HepG2 (cell line): ENCODE data around the gene IL1RAP. TPM values are rescaled to one million over a fixed set of nuclear protein-coding genes. Genes with fewer than 3 reads are reported as not detected.

ENCODE experiments used
- ATF1 ChIP-seq: IDR thresholded peaks from 2 replicates; pipeline ENCODE4 v1.6.1; 2016; ENCODE audit warnings: mild to moderate bottlenecking, control low read depth
- CREB3 ChIP-seq: sonication (generic); formaldehyde crosslinking; IDR thresholded peaks from 2 replicates; pipeline ENCODE4 v1.5.0; 2020; ENCODE audit warnings: missing genetic modification reagents
- GLMP ChIP-seq: sonication (generic); formaldehyde crosslinking; IDR thresholded peaks from 2 replicates; pipeline ENCODE4 v1.9.0; 2021; ENCODE audit warnings: missing genetic modification reagents, mild to moderate bottlenecking, borderline replicate concordance
- IKZF4 ChIP-seq: sonication (generic); formaldehyde crosslinking; IDR thresholded peaks from 2 replicates; pipeline ENCODE4 v1.5.1; 2020; ENCODE audit warnings: borderline replicate concordance, mild to moderate bottlenecking, low read depth, missing genetic modification reagents; ENCODE audit errors: not compliant biosample characterization
- MXI1 ChIP-seq: IDR thresholded peaks from 3 replicates; pipeline ENCODE4 v1.6.1; 2012; ENCODE audit warnings: low read depth, low read length, inconsistent platforms, borderline replicate concordance
- NFE2L2 ChIP-seq: fragments of 150-350 bp; IDR thresholded peaks from 2 replicates; pipeline ENCODE4 v1.6.1; 2014; ENCODE audit warnings: low read length
- NFKBIZ ChIP-seq: IDR thresholded peaks from 2 replicates; pipeline ENCODE4 v1.6.1; 2018; ENCODE audit warnings: missing genetic modification reagents, missing compliant biosample characterization
- NPAS2 ChIP-seq: sonication (generic); formaldehyde crosslinking; IDR thresholded peaks from 2 replicates; pipeline ENCODE4 v1.8.0; 2022; ENCODE audit warnings: mild to moderate bottlenecking, missing genetic modification reagents, borderline replicate concordance
- RFX5 ChIP-seq: IDR thresholded peaks from 2 replicates; pipeline ENCODE4 v1.6.1; 2011; ENCODE audit warnings: low read depth, low read length, improper control_type of control experiment
- SIN3A ChIP-seq: IDR thresholded peaks from 2 replicates; pipeline ENCODE4 v1.6.1; 2011; ENCODE audit warnings: low read depth, mild to moderate bottlenecking, control low read depth, low read length, borderline replicate concordance
- TSC22D2 ChIP-seq: sonication (generic); formaldehyde crosslinking; IDR thresholded peaks from 2 replicates; pipeline ENCODE4 v1.5.1; 2020; ENCODE audit warnings: missing genetic modification reagents, mild to moderate bottlenecking, borderline replicate concordance
- YY1 ChIP-seq: IDR thresholded peaks from 2 replicates; pipeline ENCODE4 v1.6.1; 2011; ENCODE audit warnings: low read length, low read depth, moderate library complexity, mild to moderate bottlenecking; ENCODE audit not compliant: insufficient read depth, insufficient replicate concordance
- ZBTB40 ChIP-seq, 2 experiments: fragments of 450-650 bp in 1 of 2; sonication (generic) in 1 of 2; formaldehyde crosslinking in 1 of 2; IDR thresholded peaks; 2 replicates each; pipeline versions ENCODE4 v1.6.1 to v1.8.0; 2016 to 2022; ENCODE audit warnings: antibody characterized with exemption in 1 of 2, mild to moderate bottlenecking in 1 of 2, missing genetic modification reagents in 1 of 2
- ZNF274 ChIP-seq: sonication (generic); formaldehyde crosslinking; IDR thresholded peaks from 2 replicates; pipeline ENCODE4 v1.5.1; 2020; ENCODE audit warnings: mild to moderate bottlenecking, missing genetic modification reagents
- ZNF616 ChIP-seq: sonication (generic); formaldehyde crosslinking; IDR thresholded peaks from 2 replicates; pipeline ENCODE4 v1.5.0; 2020; ENCODE audit warnings: low read depth, mild to moderate bottlenecking, missing genetic modification reagents
- ZNF850 ChIP-seq: sonication (generic); formaldehyde crosslinking; conservative IDR thresholded peaks from 2 replicates; pipeline ENCODE4 v1.9.0; 2021; ENCODE audit warnings: mild to moderate bottlenecking, missing genetic modification reagents
- ZSCAN20 ChIP-seq: sonication (generic); formaldehyde crosslinking; IDR thresholded peaks from 2 replicates; pipeline ENCODE4 v1.4.0; 2020; ENCODE audit warnings: missing genetic modification reagents, mild to moderate bottlenecking, borderline replicate concordance
- polyA plus RNA-seq, 8 experiments: library from polyadenylated mRNA; depleted of rRNA in 3 of 8; stranded (reverse) in 7 of 8; unstranded in 1 of 8; fragments of >200 nt; fragmentation: Illumina TruSeq in 4 of 8; extraction: Trizol in 4 of 8; gene quantifications; 2 replicates each; pipeline versions ENCODE4 v1.2.1 to v1.2.3, GENCODE V29; 2011 to 2016; ENCODE audit warnings: low read depth in 4 of 8, missing spikeins in 1 of 8, mixed read lengths in 1 of 8; ENCODE audit not compliant: insufficient read depth in 1 of 8
- total RNA-seq, 5 experiments: library from RNA; depleted of rRNA; stranded (reverse); fragments of >200 nt; fragmentation: Illumina TruSeq; extraction: Trizol; gene quantifications; 2 replicates each; pipeline ENCODE4 v1.2.3, GENCODE V29; 2016; ENCODE audit warnings: low read depth in 1 of 5

IL1RAP gene
- total and polyA plus RNA-seq, 2 of the 13 experiments (the other 11 are each of a cell fraction or from before 2014, with no cell fraction given) = 18.3 to 54.9 TPM

GRCh38 chr3:190513409-190514370 is at the start of gene IL1RAP (continued):
- TF ChIP-seq ZBTB40 (IDR thresholded peaks at IDR 0.05) = no peak
- peak; percentile 78; the same call in 1 of the 2 replicates for TF ChIP-seq ZBTB40 (CRISPR knock-in tag; IDR thresholded peaks at IDR 0.05)
- TF ChIP-seq ZNF850 (CRISPR knock-in tag) = no peak
- TF ChIP-seq NPAS2 (CRISPR knock-in tag) = no peak
- no peak for TF ChIP-seq RFX5
- TF ChIP-seq ZNF616 (CRISPR knock-in tag) = peak; percentile 86
- no peak for TF ChIP-seq ATF1
- no peak for TF ChIP-seq GLMP (CRISPR knock-in tag)
- no peak for TF ChIP-seq TSC22D2 (CRISPR knock-in tag)
- peak; percentile 39; the same call in 1 of the 2 replicates for TF ChIP-seq NFKBIZ (CRISPR knock-in tag)
- TF ChIP-seq YY1 = peak; percentile 81
- TF ChIP-seq IKZF4 (CRISPR knock-in tag) = no peak
- no peak for TF ChIP-seq CREB3 (CRISPR knock-in tag)
- TF ChIP-seq ZNF274 = no peak
- no peak; the same call in 1 of the 2 replicates for TF ChIP-seq ZSCAN20 (CRISPR knock-in tag)
- no peak for TF ChIP-seq NFE2L2
- peak; percentile 63; the same call in 1 of the 2 replicates for TF ChIP-seq SIN3A
- peak; percentile 73; the same call in 2 of the 3 replicates for TF ChIP-seq MXI1
